HG03521 (cell line): Measurements from ENCODE around the gene CACNB1.
"Not testable (repeated sequence)": the region's sequence is repeated elsewhere in the genome, so short reads cannot be mapped to it uniquely, and the experiment has no call there.

Experiments used
- ATAC-seq: cut with Tn5 transposase; IDR thresholded peaks from one replicate; pipeline ENCODE4 v1.9.1; 2021; ENCODE audit warnings: mild to moderate bottlenecking, moderate library complexity; ENCODE audit not compliant: unreplicated experiment

Gene CACNB1

DNA sequence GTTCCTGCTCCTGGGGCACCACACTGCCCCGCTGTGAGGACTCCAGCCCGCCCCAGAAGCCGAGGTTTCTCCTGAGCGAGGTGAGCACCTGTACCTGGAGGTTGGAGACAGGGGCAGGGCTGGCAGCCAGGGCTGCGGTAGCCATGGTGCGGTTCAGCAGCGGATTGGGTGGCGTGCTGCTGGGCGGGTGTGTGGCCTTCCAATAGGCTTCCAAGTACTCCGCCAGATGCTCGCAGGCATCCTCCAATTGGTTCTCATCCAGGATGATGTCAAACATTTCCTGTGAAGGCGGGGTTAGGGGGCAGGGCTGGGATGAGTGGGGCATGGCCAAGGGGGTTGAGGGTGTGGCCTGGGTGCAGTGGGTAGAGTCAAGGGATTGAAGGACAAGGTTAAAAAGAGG lies 20.2 kb downstream of the CACNB1 start:
- no peak for ATAC-seq

DNA sequence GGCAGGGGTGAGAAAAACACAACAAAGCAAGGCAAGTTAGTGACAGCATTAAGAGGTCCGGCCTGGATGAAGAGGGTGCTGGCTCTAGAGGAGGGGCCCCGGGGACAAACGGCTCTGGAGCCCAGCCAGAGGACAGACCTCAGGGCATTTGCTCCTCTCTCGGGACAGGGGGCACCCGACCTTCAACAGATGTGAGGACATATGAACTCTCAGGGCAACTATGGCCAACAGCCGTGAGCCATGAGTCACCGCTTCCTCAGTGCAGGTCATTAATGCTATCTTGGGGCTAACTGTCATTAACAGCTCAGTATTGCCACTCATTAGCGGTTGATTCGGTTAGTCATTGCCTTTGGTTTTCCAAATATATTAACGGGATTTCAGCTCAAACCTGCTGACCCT lies 21.8 kb downstream of the CACNB1 start:
- ATAC-seq, result no peak

DNA sequence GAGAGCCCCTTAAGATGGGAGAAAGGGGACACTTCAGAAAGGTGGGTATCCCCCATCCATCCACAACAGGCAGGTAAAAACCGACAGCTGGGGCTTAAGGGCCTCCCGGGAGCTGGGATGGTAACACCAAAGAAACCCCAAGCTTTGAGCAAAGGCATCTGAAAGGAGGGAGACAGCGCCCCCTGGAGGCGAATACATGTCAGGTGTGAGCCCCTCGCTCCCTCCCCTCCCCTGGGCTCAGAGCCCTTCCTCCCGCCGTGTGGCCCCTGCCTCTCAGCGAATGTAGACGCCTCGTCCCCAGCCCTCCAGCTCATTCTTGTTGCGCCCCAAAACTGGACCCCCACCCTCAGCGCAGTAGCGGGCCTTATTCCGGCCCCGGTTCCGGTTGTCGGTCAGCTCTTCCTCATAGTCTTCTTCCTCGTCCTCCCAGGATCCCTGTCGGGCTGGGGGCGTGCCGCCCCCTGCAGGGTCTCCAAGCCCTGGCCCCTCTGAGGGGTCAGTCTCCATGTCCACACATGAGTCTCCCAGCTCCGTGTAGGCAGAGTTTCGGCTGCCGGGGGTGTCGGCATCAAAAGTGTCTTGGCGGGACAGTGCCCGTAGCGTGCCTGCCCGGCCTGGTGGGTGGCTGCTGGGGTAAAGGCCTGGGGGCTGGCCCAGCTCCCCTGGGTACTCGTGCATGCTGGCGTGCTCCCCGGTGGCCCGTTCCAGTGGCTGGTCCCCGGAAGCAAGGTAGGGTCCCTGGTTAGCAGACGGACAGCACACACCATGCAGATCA lies 22.4 kb downstream of the CACNB1 start:
- ATAC-seq, result no peak

DNA sequence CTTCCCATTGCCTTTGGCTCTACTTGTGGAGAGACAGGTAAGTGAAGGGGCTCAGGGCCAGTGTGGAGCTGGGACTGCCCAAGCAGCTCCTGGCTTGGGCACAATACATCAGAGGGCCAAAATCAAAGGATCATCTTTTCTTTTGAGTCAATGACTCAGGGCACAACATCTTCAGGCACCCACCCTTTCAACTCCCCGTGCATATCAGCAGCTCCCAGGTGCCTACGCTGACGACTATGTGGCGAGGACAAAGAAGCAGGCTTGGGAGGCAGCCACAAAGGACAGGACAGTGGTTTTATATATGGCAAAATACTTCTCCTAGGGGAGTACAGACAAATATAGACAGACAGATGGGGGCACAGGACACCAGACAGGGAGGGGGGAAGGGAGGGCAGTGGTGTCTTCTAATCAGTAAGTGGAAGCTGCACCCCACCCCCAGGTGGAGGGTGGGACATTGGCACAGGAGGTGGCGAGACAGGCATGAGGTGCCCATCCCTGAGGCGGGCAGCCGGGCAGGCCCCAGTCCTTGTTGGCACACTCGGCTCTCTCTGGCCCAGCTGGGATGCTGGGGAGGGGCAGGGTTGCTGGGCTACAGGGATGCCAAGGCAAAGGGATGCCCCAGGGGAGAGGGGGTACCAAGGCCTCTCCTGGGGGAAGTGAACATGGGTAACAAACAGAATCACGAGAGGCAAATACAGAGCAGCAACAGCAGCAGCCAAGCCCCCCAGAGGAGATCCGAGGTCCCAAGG lies 23.8 kb downstream of the CACNB1 start:
- no peak for ATAC-seq

DNA sequence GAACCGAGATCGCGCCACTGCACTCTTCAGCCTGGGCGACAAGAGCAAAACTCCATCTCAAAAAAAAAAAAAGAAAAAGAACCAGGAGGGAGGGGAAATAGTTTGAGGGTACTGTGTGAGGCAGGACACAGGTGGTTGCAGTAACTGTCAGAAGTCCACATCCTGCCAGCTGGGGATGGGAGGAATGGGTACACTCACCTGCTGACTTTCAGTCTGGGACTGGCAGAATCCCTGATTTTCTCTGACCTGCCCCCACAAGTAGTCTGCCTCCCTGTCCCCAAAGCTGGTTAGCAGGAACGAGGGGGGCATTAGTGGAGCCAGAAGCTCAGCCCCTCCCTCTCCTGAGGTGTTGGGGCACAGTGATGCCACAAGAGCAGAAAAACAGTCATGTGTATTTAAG lies 24.4 kb downstream of the CACNB1 start:
- ATAC-seq, result no peak

DNA sequence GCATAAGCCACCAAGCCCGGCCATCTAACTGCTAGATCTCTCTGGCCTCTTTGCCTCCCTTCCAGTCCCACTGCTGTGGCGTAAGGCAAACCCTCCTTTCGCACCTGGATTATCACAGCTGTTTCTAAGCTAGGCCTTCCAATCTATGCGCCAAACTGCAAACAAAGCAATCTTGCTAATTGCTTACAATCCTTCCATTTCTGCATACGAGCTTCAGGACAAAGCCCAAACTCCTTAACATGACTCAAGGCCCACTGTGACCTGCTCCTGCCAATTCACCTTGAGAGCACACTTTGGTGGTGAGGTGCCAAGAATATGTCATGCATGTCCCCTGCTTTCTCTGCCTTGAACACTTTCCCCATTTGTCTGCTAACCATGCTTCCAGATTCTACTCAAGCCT lies 25.5 kb downstream of the CACNB1 start:
- ATAC-seq, result no peak

DNA sequence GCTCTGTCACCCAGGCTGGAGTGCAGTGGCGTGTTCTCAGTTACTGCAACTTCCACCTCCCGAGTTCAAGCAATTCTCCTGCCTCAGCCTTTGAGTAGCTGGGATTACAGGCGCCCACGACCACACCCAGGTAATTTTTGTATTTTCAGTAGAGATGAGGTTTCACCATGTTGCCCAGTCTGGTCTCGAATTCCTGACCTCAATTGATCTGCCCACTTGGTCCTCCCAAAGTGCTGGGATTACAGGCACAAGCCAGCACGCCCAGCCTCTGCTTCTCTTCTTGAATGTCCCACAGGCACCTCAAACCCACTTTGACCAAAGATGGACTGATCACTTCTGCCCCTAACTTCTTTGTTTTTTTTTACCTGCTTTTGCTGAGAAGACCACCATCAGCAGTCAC lies 26.9 kb downstream of the CACNB1 start:
- no peak for ATAC-seq

DNA sequence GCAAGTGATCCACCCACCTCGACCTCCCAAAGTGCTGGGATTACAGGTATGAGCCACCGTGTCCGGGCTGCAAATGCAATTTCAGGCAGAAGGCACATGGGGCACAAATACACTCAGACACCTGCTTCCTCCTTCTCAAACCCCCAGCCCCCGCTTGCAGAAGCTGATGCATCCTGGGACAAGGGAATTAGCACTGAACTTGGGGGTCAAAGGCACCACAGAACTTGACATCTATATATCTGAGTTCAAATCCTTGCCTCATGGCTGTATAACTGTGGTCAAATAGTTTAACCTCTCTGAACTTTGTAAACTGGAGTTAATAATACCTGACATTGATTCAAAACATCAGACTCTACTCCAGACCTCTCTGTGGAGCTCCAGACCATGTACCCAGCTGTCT lies 27.4 kb downstream of the CACNB1 start:
- no peak for ATAC-seq

DNA sequence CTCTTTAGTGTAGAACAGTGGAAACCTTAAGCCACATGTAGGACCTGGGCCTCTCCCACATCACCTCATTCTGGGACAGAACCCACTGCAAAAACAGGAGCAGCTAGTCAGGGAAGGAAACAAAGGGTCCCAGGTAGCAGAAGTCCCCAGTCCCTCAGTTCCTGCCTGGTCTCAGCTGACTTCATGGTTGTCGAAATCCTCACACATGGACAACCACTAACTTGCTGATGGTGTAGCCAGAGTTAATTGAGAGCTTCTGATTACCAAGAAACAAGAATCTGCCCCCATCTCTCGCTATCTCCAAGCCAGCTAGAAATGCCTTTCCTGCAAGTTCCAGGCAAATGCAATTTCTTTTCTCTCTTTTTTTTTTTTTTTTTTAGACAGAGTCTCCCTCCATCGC lies 28.0 kb downstream of the CACNB1 start:
- no peak for ATAC-seq

DNA sequence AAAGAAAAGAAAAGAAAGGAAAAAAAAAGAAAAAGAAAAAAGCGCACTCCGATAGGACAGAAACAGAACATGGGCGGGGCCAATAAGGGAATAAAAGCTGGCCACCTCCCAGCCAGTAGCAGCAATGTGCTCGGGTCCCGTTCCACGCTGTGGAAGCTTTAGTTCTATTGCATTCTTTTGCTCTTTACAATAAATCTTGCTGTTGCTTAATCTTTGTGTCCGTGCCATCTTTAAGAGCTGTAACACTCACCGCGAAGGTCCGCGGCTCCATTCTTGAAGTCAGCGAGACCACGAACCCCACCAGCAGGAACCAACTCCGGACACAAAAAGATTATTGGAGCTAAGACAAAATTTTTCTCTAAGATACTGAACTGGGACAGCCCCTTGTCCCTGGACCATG lies 28.4 kb downstream of the CACNB1 start:
- ATAC-seq, result no peak

DNA sequence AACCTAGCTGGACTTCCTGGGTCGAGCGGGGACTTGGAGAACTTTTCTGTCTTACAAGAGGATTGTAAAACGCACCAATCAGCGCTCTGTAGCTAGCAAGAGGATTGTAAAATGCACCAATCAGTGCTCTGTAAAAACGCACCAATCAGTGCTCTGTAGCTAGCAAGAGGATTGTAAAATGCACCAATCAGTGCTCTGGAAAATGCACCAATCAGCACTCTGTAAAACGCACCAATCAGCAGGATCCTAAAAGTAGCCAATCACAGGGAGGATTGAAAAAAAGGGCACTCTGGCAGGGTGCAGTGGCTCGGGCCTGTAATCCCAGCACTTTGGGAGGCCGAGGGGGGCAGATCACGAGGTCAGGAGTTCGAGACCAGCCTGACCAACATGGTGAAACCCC lies 29.0 kb downstream of the CACNB1 start:
- ATAC-seq, result not testable (repeated sequence)

DNA sequence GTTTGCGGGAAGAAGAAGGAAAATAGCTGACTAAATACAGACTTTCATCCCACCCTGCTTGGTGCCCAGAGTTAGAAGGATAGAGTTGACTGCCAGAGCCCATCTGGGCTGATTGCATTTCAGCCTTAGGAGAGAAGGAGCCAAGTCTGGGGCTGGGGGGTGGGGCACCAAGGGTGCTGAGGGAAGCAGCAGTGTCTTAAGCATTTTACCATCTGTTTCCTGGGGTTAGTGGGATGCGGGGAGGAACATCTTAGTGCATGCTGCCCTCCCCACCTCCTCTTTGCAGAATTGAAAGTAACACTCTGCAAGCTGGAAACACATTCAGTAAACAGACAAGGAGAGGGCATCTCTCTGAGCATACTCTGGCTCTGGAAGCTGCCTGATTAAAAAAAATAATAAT lies 30.0 kb downstream of the CACNB1 start:
- ATAC-seq, result no peak

DNA sequence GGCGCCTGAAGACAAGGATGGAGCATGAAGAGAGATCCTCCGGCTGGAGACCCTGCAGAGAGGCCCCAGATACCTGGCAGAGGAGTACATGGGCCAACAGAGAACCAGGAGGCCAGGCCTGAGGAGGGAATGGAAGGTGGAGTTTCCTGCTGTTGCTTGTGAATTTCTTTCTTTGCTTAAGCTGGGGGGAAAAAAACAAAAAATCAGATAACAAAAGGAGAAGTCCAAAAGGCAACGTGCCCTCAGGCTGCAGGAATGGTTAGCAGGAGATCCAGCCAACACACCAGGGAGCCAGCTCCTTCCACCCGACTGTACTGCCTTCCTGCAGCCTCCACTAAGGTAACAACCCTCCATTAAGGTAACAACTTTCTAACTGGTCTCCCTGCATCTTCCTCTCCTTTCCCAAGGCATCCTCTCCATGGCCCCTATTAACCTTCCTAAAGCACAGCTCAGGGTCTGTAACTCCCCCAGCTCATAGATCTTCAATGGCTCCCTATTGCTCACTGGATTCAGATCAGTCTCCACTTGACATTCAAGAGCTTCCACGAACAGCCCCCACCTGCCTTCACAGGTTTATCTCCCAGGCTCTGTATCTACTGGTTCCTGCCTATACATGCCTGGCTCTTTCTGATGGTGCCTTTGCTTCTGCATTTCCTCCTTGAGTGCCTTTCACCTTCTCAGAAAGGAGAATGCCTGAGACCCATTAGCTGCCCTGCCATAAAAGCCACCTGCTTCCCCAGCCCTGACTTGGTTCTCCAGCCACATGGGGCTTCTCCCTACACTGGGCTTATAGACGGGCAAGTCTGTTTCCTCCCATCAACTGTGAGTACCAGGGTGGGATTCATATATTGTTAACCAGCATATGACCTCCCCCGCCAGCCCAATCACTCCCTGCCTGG lies 30.8 kb downstream of the CACNB1 start:
- no peak for ATAC-seq

DNA sequence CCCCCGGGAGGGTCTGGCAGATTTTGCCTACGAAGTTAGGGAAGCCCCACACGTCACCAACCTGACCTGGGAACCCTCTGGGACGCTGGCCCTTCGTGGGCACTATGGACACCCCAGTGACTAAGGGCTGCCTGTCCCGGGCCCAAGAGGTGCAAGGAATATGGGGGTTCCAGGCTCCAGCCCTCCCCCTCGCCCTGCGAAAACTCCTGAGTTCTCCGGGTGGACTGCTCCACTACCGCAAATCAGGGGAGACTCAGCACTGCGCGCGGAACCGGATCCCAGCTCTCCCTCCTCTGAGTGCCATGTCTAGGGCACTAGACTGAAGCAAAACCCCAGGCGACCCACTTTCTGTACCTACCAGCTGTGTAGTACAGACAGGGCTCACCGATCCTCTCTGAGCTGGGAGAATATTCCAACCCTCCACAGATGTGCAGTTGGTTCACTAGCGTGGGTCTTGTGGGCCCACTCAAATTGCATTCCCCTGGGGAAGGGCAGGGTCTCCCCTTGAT lies 31.6 kb downstream of the CACNB1 start, which contains the start of gene ARL5C:
ARL5C (minus strand) TSS at position 321 of the 509 bp plus-strand sequence. CDS start 401 bp downstream, outside the sequence.
- ATAC-seq, result no peak

DNA sequence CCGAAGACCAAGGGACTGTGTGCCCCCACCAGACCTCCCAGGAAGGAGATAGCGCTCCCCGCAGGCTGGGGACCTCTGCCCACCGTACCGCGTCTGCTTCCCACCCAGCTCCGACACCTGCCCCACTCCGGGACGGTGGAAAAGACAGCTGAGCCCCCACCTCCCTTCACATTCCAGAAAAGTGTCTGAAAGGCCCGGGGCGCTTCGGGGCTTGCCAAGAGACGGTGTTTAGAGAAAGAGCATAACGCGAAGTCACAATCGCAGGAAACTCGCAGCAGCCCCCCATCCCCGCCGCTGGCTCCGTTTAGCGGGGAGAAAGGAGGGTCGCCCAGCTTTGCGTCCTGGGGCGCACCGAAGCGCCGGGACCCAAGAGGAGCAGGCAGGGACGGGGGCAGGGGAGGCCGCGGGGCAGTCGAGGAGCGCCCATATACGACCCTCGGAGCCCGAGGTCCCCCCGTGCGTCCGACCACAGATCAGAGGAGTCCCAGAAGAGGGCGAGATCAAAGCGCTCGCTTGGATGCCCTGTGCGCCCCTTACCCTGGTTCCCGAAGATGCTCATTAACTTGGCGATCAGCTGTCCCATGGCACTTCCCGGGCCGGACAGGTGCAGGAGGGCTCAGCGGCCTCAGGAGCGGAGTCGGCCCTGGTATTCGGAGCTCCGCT lies 32.2 kb downstream of the CACNB1 start:
- ATAC-seq, result no peak

DNA sequence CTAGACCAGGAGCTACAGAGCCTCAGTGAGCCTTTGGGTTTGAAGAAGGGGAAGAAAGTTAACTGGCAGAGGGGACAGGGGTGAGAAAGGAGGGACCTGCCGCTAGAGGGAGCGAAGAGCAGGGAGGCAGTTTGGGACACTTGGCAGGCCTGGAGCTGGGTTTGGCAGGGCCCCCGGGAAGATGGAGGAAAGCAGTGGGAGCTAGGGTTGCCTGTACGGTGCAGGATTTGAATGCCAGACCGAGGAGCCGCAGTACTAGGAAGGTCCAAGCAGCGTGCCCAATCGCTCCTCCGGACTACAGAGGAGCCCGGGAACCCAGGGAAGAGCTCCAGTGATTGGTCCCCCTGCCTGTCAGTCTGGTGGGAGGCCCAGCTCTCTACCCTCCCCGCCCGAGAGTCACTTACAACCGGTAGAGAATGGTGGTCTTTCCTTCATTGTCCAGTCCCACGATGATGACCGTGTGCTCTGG lies 32.8 kb downstream of the CACNB1 start:
- peak; percentile 74 for ATAC-seq

DNA sequence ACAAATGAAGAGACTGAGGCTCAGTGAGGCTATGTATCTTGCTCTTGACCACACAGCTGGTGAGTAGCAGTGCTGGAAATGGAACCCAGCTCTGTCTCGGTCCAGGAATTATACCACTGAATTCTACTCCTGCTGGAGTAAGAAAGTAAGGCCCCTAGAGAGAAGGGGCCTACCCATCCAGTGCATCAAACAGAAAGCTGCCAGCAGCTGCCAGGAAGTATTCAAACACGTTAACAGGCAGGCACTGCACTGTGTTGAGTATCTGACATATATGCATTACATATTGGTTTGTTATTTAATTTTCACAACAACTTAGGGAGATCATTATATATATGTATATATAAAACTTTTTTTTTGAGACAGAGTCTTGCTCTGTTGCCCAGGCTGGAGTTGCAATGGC lies 35.5 kb downstream of the CACNB1 start:
- no peak for ATAC-seq

DNA sequence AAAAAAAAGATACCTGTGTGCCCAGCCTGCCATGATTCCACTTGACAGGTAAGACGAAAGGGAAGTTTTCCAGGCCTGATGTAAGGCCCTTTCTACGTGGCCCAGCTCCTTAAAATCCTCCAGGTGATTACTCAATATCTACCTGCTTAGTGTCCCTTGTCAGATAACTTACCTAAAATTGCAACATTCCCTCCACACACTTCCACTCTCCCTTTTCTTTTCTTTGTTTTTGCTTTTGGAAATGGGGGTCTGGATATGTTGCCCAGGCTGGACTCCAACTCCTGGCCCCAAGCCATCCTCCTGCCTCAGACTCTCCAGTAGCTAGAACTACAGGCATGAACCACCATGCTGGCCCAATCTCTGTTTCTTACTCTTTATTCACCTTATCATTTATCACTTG lies 38.8 kb downstream of the CACNB1 start:
- ATAC-seq, result no peak

DNA sequence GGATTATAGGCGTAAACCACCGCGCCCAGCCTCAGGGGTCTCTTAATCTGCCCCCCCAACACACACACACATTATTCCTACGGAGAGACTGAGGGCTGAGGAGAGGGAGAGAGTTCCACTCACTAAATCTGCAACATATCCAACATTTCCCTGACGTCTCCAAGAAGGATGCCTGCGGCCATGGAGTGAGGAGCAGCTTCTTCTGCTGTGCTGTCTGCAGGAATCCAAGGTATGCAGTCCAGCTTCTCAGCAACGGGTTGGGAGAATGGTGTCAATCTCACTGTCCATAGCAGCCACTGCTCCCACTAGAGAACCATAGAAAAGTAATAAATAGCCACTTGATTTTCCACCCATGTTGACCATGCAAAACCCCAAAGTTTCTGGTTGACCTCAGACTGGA lies 41.0 kb downstream of the CACNB1 start:
- no peak for ATAC-seq

DNA sequence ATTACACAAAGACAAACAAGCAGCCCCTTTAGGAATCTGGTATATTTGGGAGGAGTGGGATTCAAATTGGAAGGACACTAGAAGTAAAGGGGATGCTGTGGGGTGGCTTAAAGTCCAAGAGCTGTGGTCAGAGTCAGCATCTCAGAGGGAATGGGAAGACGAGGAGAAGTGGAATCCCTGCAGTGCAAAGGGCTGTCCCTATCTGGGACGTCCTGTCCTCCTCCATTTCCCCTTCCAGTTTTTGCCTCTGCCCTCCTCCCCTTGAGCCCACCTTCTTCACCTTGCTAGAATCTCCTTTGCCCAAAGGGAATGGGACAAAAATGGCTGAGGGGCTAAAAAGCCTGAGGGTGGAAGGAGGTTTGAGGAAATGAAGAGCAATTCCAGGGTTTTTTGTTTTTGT lies 41.8 kb downstream of the CACNB1 start:
- ATAC-seq, result no peak
